Spleen (tissue), 7 donors: ENCODE data around the gene TNFRSF21.
"Not testable (repeated sequence)": the region's sequence is repeated elsewhere in the genome, so short reads cannot be mapped to it uniquely, and the experiment has no call there.

ENCODE experiments used
- CTCF ChIP-seq, 11 experiments: fragments of 200-600 bp in 7 of 11; fragments of 450-650 bp in 4 of 11; sonication (generic) in 4 of 11; IDR thresholded peaks in 8 of 11; conservative IDR thresholded peaks in 3 of 11; 1 replicate in 7 of 11; 2 replicates in 4 of 11; pipeline versions ENCODE4 v1.4.0 to v1.8.0; 2016 to 2021; ENCODE audit warnings: antibody characterized with exemption in 11 of 11, inconsistent platforms in 4 of 11, mild to moderate bottlenecking in 1 of 11
- POLR2A ChIP-seq, 3 donors: fragments of 450-650 bp; IDR thresholded peaks; one replicate each; pipeline ENCODE4 v1.5.1; 2017; ENCODE audit warnings: antibody characterized with exemption in 3 of 3, mild to moderate bottlenecking in 1 of 3
- donor health status: DM: no; HTN: no; CAD: no; lungs with moderate emphysema.
- donor health status: DM: no; HTN: no; CAD: no.
- donor health status: DM: no; HTN: no; CAD: no.

- not testable (repeated sequence) for TF ChIP-seq CTCF (IDR thresholded peaks at IDR 0.05 in 8 of 11, conservative IDR thresholded peaks at IDR 0.05 in 3 of 11); POLR2A (IDR thresholded peaks at IDR 0.05)
Measured at GRCh38 chr6:47328139-47328538, 18.4 kb upstream of the TNFRSF21 start.
